Nephron (organoid): Measurements from ENCODE around the gene DDC.
A peak's percentile ranks its signal among the peaks of the same experiment; 100 is the strongest.

Experiments
- H3K27ac Mint-ChIP-seq, 3 experiments: 2 replicates each; pipeline ENCODE4 v1.8.0; 2020; ENCODE audit warnings: mixed read lengths in 3 of 3, mild to moderate bottlenecking in 2 of 3, moderate library complexity in 1 of 3
- H3K27me3 Mint-ChIP-seq: 2 replicates; pipeline ENCODE4 v1.8.0; 2021; ENCODE audit warnings: low read depth, mild to moderate bottlenecking, moderate library complexity, mixed read lengths
- H3K36me3 Mint-ChIP-seq: 2 replicates; pipeline ENCODE4 v1.8.0; 2020; ENCODE audit warnings: low read depth, mixed read lengths
- H3K4me1 Mint-ChIP-seq: 2 replicates; pipeline ENCODE4 v1.8.0; 2020; ENCODE audit warnings: mixed read lengths
- H3K4me3 Mint-ChIP-seq, 3 experiments: 2 replicates each; pipeline ENCODE4 v1.8.0; 2020; ENCODE audit warnings: mild to moderate bottlenecking in 3 of 3, mixed read lengths in 3 of 3, moderate library complexity in 2 of 3
- H3K9me3 Mint-ChIP-seq: 2 replicates; pipeline ENCODE4 v1.8.0; 2020; ENCODE audit warnings: mixed read lengths
- TF ChIP-seq, protein P1 (sequence below), 3 experiments: fragments of 200-600 bp; sonication (generic); IDR thresholded peaks; one replicate each; pipeline ENCODE4 v1.5.0; 2021; ENCODE audit warnings: antibody characterized with exemption in 3 of 3; ENCODE audit not compliant: unreplicated experiment in 3 of 3

DDC gene

DNA sequence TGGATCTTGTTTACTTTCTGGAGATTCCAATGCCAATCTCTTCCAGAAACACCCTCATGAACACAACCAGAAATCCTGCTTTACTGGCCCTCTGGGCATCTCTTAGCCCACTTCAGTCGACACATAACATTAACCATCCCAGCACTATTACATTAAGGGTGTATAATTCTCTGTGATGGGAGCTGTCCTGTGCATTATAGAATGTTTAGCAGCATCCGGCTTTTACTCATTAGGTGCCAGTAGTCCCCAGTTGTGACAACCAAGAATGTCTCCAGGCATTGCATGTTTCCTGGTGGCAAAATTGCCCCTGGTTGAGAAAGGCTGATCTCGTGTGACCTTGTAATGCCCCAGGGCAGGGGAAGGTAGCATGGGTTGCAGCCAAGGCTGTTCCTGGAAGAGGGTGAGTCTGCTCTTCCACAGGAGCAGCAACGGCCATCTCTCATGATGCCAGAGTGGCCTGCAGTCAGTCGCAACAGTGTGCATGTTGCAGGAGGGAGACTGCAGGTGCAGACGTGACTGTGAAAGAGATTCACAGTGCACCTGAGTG lies 2.6 kb upstream of the DDC start:
- Mint-ChIP-seq H3K4me3 (no peak overlapping the region), H3K27me3 (peaks cover 10% of the 10 kb centered on the region), H3K4me1 (no peaks in the 10 kb centered on the region), H3K9me3 (peaks cover 7% of the 10 kb centered on the region), H3K27ac (peak overlapping the region in 1 of 3 experiments; percentile 40), H3K36me3 (no peaks in the 10 kb centered on the region)
- TF ChIP-seq, protein P1, sequence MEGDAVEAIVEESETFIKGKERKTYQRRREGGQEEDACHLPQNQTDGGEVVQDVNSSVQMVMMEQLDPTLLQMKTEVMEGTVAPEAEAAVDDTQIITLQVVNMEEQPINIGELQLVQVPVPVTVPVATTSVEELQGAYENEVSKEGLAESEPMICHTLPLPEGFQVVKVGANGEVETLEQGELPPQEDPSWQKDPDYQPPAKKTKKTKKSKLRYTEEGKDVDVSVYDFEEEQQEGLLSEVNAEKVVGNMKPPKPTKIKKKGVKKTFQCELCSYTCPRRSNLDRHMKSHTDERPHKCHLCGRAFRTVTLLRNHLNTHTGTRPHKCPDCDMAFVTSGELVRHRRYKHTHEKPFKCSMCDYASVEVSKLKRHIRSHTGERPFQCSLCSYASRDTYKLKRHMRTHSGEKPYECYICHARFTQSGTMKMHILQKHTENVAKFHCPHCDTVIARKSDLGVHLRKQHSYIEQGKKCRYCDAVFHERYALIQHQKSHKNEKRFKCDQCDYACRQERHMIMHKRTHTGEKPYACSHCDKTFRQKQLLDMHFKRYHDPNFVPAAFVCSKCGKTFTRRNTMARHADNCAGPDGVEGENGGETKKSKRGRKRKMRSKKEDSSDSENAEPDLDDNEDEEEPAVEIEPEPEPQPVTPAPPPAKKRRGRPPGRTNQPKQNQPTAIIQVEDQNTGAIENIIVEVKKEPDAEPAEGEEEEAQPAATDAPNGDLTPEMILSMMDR (IDR thresholded peaks at IDR 0.05; ENCODE audit: unreplicated experiment in 3 of 3): no peak

GRCh38 chr7:50565977-50566376 lies 772 bp upstream of the DDC start:
- Mint-ChIP-seq H3K4me3 (peak overlapping the region in 1 of 3 experiments; percentile 28), H3K4me1 (no peaks in the 10 kb centered on the region), H3K27me3 (peaks cover 10% of the 10 kb centered on the region), H3K9me3 (peaks cover 5% of the 10 kb centered on the region), H3K27ac (peak overlapping the region in 2 of 3 experiments; percentile 72 to 97), H3K36me3 (no peaks in the 10 kb centered on the region)
- TF ChIP-seq, protein P1 (IDR thresholded peaks at IDR 0.05; ENCODE audit: unreplicated experiment in 3 of 3): no peak

DNA sequence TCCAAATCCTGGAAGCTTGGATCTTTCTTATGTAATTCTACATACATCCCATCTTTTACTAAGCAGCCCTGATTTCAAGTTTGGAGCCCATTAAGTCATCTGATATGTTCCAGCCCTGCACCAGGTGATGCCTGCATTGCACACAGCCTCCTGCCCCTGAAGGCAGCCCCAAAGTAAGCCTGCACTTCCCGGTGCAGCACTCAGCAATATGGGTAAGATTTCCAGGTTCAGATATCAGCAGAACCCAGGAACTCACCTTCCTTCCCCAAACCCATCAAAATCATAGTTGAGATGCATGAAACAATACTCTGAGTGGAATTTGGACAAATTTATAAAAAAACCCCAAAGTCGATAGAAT lies 333 bp upstream of the DDC start:
- peaks cover 14% of the 10 kb centered on the region for H3K27me3 Mint-ChIP-seq
- peak overlapping the region; percentile 18 to 97 (median 72) for H3K27ac Mint-ChIP-seq
- no peaks in the 10 kb centered on the region for H3K36me3 Mint-ChIP-seq
- peak overlapping the region in 1 of 3 experiments; percentile 28 for H3K4me3 Mint-ChIP-seq
- H3K9me3 Mint-ChIP-seq: peaks cover 5% of the 10 kb centered on the region
- no peaks in the 10 kb centered on the region for H3K4me1 Mint-ChIP-seq
- TF ChIP-seq, protein P1 (IDR thresholded peaks at IDR 0.05; ENCODE audit: unreplicated experiment in 3 of 3): no peak

DNA sequence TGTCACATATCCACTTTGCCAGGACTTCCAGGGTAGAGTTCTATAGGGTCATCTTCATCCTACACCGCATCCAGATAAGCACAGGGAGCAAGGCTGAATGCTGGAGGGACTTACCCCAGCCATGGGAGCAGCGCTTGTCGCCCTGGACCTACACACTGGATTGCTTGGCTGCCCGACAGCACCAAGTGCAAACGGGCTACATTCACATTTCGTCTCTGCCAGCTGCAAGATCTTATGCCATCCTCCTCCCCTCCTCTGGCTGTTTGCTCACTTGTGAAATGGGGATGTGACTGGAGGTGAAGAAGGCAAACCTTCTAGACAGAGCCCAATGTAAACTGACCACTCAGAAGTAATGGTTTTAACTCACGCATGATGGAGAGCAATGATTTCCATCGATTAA lies 1.0 kb downstream of the DDC start:
- Mint-ChIP-seq H3K36me3 (no peaks in the 10 kb centered on the region), H3K4me3 (peak overlapping the region in 1 of 3 experiments; percentile 28), H3K4me1 (peaks cover under 1% of the 10 kb centered on the region), H3K27ac (peak overlapping the region in 1 of 3 experiments; percentile 97), H3K27me3 (peaks cover 15% of the 10 kb centered on the region), H3K9me3 (peaks cover 5% of the 10 kb centered on the region)
- TF ChIP-seq, protein P1 (IDR thresholded peaks at IDR 0.05; ENCODE audit: unreplicated experiment in 3 of 3): no peak

- H3K27me3 Mint-ChIP-seq: peaks cover 15% of the 10 kb centered on the region
- no peaks in the 10 kb centered on the region for H3K36me3 Mint-ChIP-seq
- H3K4me3 Mint-ChIP-seq: no peak overlapping the region
- H3K27ac Mint-ChIP-seq: peak overlapping the region in 1 of 3 experiments; percentile 77
- TF ChIP-seq, protein P1 (IDR thresholded peaks at IDR 0.05; ENCODE audit: unreplicated experiment in 3 of 3): no peak
- peaks cover 14% of the 10 kb centered on the region for H3K4me1 Mint-ChIP-seq
- H3K9me3 Mint-ChIP-seq: peaks cover 5% of the 10 kb centered on the region
Observed at GRCh38 chr7:50562136-50562535, 3.1 kb downstream of the DDC start.

GRCh38 chr7:50560865-50561351 lies 4.3 kb downstream of the DDC start:
- TF ChIP-seq, protein P1 (IDR thresholded peaks at IDR 0.05; ENCODE audit: unreplicated experiment in 3 of 3): no peak
- Mint-ChIP-seq H3K9me3 (peaks cover 2% of the 10 kb centered on the region), H3K36me3 (no peaks in the 10 kb centered on the region), H3K4me3 (peak overlapping the region in 1 of 3 experiments; percentile 29), H3K4me1 (peaks cover 22% of the 10 kb centered on the region), H3K27me3 (peaks cover 13% of the 10 kb centered on the region), H3K27ac (peak overlapping the region in 2 of 3 experiments; percentile 55 to 92)
